ENCODE results near the gene AJAP1. TPM values are rescaled to one million over a fixed set of nuclear protein-coding genes. Genes with fewer than 3 reads are reported as not detected.

Gene AJAP1
- total RNA-seq, 1 donor from 2014 or later = 0.21 TPM

GRCh38 chr1:4652631-4653327 is 1.6 kb upstream of the AJAP1 start:
- no peaks in the 10 kb centered on the region for H3K9me3 Mint-ChIP-seq (ENCODE audit: unreplicated experiment)
- H3K4me1 Mint-ChIP-seq (ENCODE audit: unreplicated experiment) = peaks cover 7% of the 10 kb centered on the region
- peaks cover 15% of the 10 kb centered on the region for H3K27me3 Mint-ChIP-seq (ENCODE audit: unreplicated experiment)
- H3K36me3 Mint-ChIP-seq (ENCODE audit: low read depth, unreplicated experiment) = no peaks in the 10 kb centered on the region
- DNase-seq (ENCODE audit: low spot score) = peak; percentile 82
- H3K4me3 Mint-ChIP-seq (ENCODE audit: unreplicated experiment) = no peak overlapping the region
- no peak overlapping the region for H3K27ac Mint-ChIP-seq (ENCODE audit: unreplicated experiment)
- TF ChIP-seq, protein P1, sequence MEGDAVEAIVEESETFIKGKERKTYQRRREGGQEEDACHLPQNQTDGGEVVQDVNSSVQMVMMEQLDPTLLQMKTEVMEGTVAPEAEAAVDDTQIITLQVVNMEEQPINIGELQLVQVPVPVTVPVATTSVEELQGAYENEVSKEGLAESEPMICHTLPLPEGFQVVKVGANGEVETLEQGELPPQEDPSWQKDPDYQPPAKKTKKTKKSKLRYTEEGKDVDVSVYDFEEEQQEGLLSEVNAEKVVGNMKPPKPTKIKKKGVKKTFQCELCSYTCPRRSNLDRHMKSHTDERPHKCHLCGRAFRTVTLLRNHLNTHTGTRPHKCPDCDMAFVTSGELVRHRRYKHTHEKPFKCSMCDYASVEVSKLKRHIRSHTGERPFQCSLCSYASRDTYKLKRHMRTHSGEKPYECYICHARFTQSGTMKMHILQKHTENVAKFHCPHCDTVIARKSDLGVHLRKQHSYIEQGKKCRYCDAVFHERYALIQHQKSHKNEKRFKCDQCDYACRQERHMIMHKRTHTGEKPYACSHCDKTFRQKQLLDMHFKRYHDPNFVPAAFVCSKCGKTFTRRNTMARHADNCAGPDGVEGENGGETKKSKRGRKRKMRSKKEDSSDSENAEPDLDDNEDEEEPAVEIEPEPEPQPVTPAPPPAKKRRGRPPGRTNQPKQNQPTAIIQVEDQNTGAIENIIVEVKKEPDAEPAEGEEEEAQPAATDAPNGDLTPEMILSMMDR (IDR thresholded peaks at IDR 0.05; ENCODE audit: unreplicated experiment) = peak; percentile 96

GRCh38 chr1:4653328-4653660 is 1.1 kb upstream of the AJAP1 start:
- no peaks in the 10 kb centered on the region for H3K36me3 Mint-ChIP-seq (ENCODE audit: low read depth, unreplicated experiment)
- no peak overlapping the region for H3K27ac Mint-ChIP-seq (ENCODE audit: unreplicated experiment)
- H3K4me3 Mint-ChIP-seq (ENCODE audit: unreplicated experiment) = no peak overlapping the region
- TF ChIP-seq, protein P1 (IDR thresholded peaks at IDR 0.05; ENCODE audit: unreplicated experiment) = no peak
- no peak for DNase-seq (ENCODE audit: low spot score)
- H3K9me3 Mint-ChIP-seq (ENCODE audit: unreplicated experiment) = no peaks in the 10 kb centered on the region
- H3K27me3 Mint-ChIP-seq (ENCODE audit: unreplicated experiment) = peaks cover 15% of the 10 kb centered on the region
- peaks cover 8% of the 10 kb centered on the region for H3K4me1 Mint-ChIP-seq (ENCODE audit: unreplicated experiment)

GRCh38 chr1:4654764-4655673 is 610 bp downstream of the AJAP1 start:
- DNase-seq (ENCODE audit: low spot score) = peak; percentile 25
- Mint-ChIP-seq H3K9me3 (ENCODE audit: unreplicated experiment) (no peaks in the 10 kb centered on the region), H3K4me1 (ENCODE audit: unreplicated experiment) (peaks cover 10% of the 10 kb centered on the region), H3K36me3 (ENCODE audit: low read depth, unreplicated experiment) (no peaks in the 10 kb centered on the region), H3K4me3 (ENCODE audit: unreplicated experiment) (no peak overlapping the region), H3K27me3 (ENCODE audit: unreplicated experiment) (peaks cover 18% of the 10 kb centered on the region), H3K27ac (ENCODE audit: unreplicated experiment) (no peak overlapping the region)
- TF ChIP-seq, protein P1 (IDR thresholded peaks at IDR 0.05; ENCODE audit: unreplicated experiment) = no peak

- Mint-ChIP-seq H3K27me3 (ENCODE audit: unreplicated experiment) (peaks cover 18% of the 10 kb centered on the region), H3K4me3 (ENCODE audit: unreplicated experiment) (no peak overlapping the region), H3K27ac (ENCODE audit: unreplicated experiment) (no peak overlapping the region), H3K4me1 (ENCODE audit: unreplicated experiment) (peaks cover 10% of the 10 kb centered on the region), H3K9me3 (ENCODE audit: unreplicated experiment) (no peaks in the 10 kb centered on the region), H3K36me3 (ENCODE audit: low read depth, unreplicated experiment) (no peaks in the 10 kb centered on the region)
- TF ChIP-seq, protein P1 (IDR thresholded peaks at IDR 0.05; ENCODE audit: unreplicated experiment) = peak; percentile 63
- peak; percentile 78 for DNase-seq (ENCODE audit: low spot score)
Observed at GRCh38 chr1:4655674-4656532, 1.5 kb downstream of the AJAP1 start.
